Measurements from ENCODE around the gene RBM33.

RBM33 gene

GRCh38 chr7:155796381-155797261 is 152.2 kb downstream of the RBM33 start:
- DNase-seq (ENCODE audit: low spot score): peak; percentile 13

DNA sequence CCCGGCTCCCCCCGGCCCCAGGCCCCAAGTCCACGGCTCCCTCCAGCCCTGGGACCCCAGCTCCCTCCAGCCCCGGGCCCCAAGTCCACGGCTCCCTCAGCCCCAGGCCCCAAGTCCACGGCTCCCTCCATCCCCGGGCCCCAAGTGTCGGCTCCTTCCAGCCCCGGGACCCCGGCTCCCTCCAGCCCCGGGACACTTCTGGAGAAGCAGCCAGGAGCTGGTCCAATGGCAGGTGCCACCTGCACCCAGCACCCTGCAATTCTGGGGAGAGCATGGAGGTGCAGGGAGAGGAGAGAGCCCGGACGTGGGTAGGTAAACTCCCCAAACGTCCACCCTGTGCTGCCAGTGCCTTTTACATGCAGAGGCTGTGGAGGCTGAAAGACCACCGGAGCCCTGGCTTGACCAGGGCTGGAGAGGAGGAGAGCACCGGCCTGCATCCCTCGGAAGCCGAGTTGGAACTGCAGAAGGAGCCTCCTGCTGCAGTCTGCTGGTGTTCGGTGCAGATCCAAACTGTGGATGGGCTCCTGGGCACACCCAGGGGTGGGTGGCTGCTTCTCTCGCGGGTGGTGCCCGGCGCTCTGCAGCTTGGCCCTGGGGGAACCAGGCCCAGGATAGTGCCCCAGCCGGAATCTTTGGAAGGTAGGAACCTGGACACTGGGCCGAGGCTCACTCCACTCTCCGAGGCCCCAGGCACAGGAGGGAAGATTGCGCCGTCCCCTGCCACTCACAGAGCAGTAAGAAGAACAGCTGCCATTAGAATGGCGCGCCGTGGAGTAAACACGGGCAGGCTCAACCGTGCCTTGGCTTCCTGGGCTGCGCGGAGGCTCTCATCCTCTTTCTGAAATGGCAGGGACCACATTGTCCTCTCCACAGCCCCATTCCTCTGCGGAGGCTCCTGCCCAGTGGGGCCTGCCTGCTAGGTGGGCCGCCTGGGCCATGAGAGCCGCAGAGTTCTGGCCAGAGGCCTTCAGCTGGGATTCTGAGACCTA is 153.1 kb downstream of the RBM33 start:
- no peak for DNase-seq (ENCODE audit: low spot score)

GRCh38 chr7:155798673-155799439 is 154.4 kb downstream of the RBM33 start:
- no peak for DNase-seq (ENCODE audit: low spot score)

- DNase-seq (ENCODE audit: low spot score): peak; percentile 24
Observed at GRCh38 chr7:155799514-155799913, 155.1 kb downstream of the RBM33 start.

DNA sequence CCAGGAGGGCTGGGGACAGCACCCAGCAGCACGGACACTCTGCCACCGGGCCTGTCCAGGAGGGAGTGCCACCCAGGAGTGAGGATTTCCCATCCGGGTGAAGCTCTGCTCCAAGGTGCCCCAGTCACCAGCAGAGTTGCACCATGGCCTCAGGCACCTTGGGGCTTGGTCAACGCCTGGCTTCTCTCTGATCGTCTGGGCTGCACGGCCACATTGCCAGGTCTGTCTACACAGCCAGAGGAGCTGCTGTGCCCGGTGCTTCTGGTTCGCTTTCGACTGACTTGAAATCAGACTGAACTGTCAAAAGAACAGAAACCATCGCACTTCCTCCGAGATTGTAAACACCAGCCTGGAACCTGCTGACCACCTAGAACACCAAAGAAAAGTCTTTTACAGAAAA is 155.8 kb downstream of the RBM33 start:
- DNase-seq (ENCODE audit: low spot score): no peak

DNA sequence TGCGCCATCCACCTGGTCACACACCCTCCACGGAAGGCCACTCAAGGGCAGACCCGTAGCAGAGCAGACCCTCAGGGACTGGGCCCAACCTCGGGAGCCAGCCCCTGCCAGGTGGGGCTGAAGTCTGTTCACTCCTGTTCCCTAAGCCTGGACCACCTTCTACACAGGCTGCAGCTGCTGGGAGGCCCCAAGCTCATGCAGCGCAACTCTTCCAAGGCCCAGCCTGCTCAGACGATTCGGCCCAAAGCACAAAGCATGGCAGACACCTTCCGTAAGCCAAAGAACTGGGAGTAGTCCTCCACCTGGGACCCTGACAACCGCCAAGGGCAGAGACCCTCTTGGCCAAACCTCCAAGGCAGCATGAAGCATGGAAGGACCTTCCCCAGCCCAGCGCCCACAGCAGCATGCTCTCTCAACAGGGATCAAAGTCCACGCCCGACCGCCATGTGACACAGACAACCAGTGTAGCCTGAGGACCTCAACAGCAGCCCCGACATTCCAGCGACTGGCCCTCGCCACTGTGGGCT is 156.3 kb downstream of the RBM33 start:
- DNase-seq (ENCODE audit: low spot score): no peak

GRCh38 chr7:155802291-155802690 is 157.8 kb downstream of the RBM33 start:
- no peak for DNase-seq (ENCODE audit: low spot score)

GRCh38 chr7:155802906-155803417 is 158.5 kb downstream of the RBM33 start:
- DNase-seq (ENCODE audit: low spot score): no peak

- DNase-seq (ENCODE audit: low spot score): no peak
Observed at GRCh38 chr7:155803418-155804376, 159.2 kb downstream of the RBM33 start.

DNA sequence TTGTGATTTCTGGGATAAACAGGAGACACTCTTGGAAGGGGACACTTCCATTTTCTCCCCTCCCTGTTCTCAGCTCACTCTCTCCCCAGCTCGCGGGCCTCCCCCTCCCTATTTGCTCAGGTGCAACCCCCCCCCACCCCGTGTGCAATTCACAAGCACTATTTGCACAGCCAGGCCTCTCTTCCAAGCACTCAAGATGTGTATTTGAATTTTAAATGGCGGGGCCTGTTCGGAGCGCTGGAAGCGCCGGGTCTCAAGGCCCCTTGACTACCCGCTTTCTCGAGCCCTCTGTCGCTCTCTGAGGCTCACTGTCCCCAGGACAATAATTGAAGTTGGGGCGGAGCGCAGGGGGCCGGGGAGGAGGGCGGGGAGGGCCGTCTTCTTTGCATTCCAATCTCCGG is 160.0 kb downstream of the RBM33 start:
- DNase-seq (ENCODE audit: low spot score): no peak

GRCh38 chr7:155804897-155805825 is 160.7 kb downstream of the RBM33 start:
- DNase-seq (ENCODE audit: low spot score): peak; percentile 25

- no peak for DNase-seq (ENCODE audit: low spot score)
Observed at GRCh38 chr7:155805826-155806095, 161.3 kb downstream of the RBM33 start.

DNA sequence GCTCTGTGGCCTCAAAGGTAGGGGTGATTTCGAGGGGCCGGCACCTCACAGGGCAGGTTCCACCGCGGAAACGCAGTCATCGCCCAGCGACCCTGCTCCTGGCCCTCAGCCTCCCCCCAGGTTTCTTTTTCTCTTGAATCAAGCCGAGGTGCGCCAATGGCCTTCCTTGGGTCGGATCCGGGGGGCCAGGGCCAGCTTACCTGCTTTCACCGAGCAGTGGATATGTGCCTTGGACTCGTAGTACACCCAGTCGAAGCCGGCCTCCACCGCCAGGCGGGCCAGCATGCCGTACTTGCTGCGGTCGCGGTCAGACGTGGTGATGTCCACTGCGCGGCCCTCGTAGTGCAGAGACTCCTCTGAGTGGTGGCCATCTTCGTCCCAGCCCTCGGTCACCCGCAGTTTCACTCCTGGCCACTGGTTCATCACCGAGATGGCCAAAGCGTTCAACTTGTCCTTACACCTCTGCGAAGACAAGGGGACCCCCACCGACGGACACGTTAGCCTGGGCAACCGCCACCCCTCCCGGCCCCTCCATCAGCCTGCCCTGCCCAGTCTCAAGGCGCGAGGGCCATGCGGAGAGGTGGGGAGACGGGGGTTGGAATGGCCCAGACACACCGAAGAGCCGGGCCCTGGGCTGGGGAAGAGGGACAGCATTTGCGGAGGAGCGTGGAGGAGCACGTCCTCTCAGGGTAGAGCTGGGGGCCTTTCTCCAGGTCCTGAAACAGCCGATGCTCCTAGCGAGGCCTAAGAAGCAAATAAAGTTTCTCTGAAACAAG is 161.8 kb downstream of the RBM33 start:
- DNase-seq (ENCODE audit: low spot score): no peak

- DNase-seq (ENCODE audit: low spot score): no peak
Observed at GRCh38 chr7:155807065-155807671, 162.7 kb downstream of the RBM33 start.

GRCh38 chr7:155807789-155808548 is 163.5 kb downstream of the RBM33 start:
- no peak for DNase-seq (ENCODE audit: low spot score)

DNA sequence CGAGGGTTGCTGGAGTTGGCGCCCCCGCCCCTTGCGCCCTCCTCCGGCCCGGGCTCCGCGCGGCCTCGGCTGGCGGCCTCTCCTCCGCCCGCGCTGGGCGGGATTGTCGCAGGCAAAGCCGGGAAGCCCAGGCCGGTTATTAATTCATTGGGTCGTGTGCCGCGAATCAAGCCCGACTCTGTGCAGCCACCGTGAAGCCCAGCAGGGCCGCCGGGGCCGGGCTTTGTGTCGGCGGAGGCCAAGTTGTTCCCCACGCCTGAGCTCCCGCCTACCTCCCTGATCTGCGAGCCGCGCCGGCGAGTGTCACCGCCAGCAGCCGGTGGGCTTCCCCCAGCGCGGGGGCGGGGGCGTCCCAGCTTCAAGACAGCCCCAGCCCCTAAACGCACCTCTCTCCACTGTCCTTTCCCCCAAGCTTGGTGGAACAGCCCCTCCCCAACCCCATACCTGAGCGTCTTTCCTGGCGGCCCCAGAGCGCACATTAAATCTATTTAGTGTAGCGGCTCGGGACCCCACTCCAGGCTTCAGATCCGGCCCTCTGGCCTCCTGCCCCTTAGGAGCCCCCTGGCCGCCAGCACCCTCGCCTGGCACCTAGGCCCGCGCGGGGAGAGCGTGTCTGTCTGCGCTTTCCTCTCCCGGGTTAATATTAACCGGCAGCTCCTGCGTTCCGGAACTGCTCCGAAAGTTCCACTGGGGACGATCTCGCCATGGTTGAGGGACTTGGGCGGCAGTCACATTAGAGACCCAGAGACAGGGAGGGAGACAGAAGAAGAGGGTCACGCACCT is 164.3 kb downstream of the RBM33 start:
- DNase-seq (ENCODE audit: low spot score): no peak

Measured in cerebellar cortex (tissue), 1 donor.